K562 (cell line): ENCODE results near the gene TICAM1. TPM values are rescaled to one million over a fixed set of nuclear protein-coding genes. Genes with fewer than 3 reads are reported as not detected.
A peak's percentile ranks its signal among the peaks of the same experiment; 100 is the strongest.

ENCODE experiments used
- CREB5 ChIP-seq: fragments of 250-450 bp; sonication (Bioruptor Pico); IDR thresholded peaks from 2 replicates; pipeline ENCODE4 v1.5.0; 2020; ENCODE audit warnings: mild to moderate bottlenecking
- DDX20 ChIP-seq: fragments of 450-650 bp; IDR thresholded peaks from 2 replicates; pipeline ENCODE4 v1.6.1; 2016; ENCODE audit warnings: missing genetic modification characterization, low read depth, mild to moderate bottlenecking, missing compliant biosample characterization, moderate library complexity
- EP300 ChIP-seq: IDR thresholded peaks from 2 replicates; pipeline ENCODE4 v1.6.1; 2012; ENCODE audit warnings: low read length, improper control_type of control experiment
- ERF ChIP-seq: fragments of 450-650 bp; formaldehyde crosslinking; IDR thresholded peaks from 2 replicates; pipeline ENCODE4 v1.4.0; 2020; ENCODE audit warnings: mild to moderate bottlenecking, mixed read lengths
- FOXA3 ChIP-seq, 2 experiments: fragments of 450-650 bp in 1 of 2; sonication (generic) in 1 of 2; formaldehyde crosslinking; IDR thresholded peaks in 1 of 2; conservative IDR thresholded peaks in 1 of 2; 2 replicates each; pipeline versions ENCODE4 v1.4.0 to v1.8.0; 2020 to 2022; ENCODE audit warnings: mild to moderate bottlenecking in 2 of 2, missing genetic modification reagents in 1 of 2
- HMBOX1 ChIP-seq: sonication (generic); IDR thresholded peaks from 2 replicates; pipeline ENCODE4 v1.6.1; 2016
- HOXB6 ChIP-seq: fragments of 250-450 bp; sonication (Bioruptor Pico); IDR thresholded peaks from 2 replicates; pipeline ENCODE4 v1.5.1; 2022; ENCODE audit warnings: mild to moderate bottlenecking, borderline replicate concordance
- NCOA4 ChIP-seq: fragments of 450-650 bp; IDR thresholded peaks from 2 replicates; pipeline ENCODE4 v1.6.1; 2018; ENCODE audit warnings: mild to moderate bottlenecking; ENCODE audit not compliant: partially characterized antibody
- NRF1 ChIP-seq, 2 experiments: fragments of 450-650 bp; IDR thresholded peaks in 1 of 2; conservative IDR thresholded peaks in 1 of 2; 2 replicates each; pipeline ENCODE4 v1.6.1; 2014; ENCODE audit warnings: mild to moderate bottlenecking in 2 of 2
- PREB ChIP-seq: sonication (generic); formaldehyde crosslinking; IDR thresholded peaks from 2 replicates; pipeline ENCODE4 v1.8.1; 2023; ENCODE audit warnings: mild to moderate bottlenecking, missing genetic modification reagents
- TBP ChIP-seq: optimal IDR thresholded peaks from 2 replicates; pipeline ENCODE3; 2011; ENCODE audit warnings: low read depth, low read length, improper control_type of control experiment
- THAP12 ChIP-seq: fragments of 250-450 bp; sonication (Bioruptor Pico); IDR thresholded peaks from 2 replicates; pipeline ENCODE4 v1.9.0; 2021; ENCODE audit warnings: mild to moderate bottlenecking, inconsistent platforms
- ZBTB1 ChIP-seq: sonication (generic); formaldehyde crosslinking; IDR thresholded peaks from 2 replicates; pipeline ENCODE4 v1.8.1; 2023; ENCODE audit warnings: missing genetic modification reagents, low read depth, mild to moderate bottlenecking, borderline replicate concordance
- ZC3H8 ChIP-seq: fragments of 450-650 bp; IDR thresholded peaks from 2 replicates; pipeline ENCODE4 v1.6.1; 2017
- ZNF41 ChIP-seq: fragments of 250-450 bp; sonication (Bioruptor Pico); conservative IDR thresholded peaks from 2 replicates; pipeline ENCODE4 v1.4.0; 2020; ENCODE audit warnings: mild to moderate bottlenecking
- ZNF584 ChIP-seq: fragments of 200-800 bp; sonication (Bioruptor generic); IDR thresholded peaks from 2 replicates; pipeline ENCODE4 v1.6.1; 2016; ENCODE audit warnings: low read depth, mild to moderate bottlenecking, missing genetic modification characterization, missing compliant biosample characterization
- ZNF766 ChIP-seq: fragments of 200-800 bp; sonication (Bioruptor generic); conservative IDR thresholded peaks from 2 replicates; pipeline ENCODE4 v1.6.1; 2016; ENCODE audit warnings: missing genetic modification characterization, missing compliant biosample characterization
- polyA plus RNA-seq, 8 experiments: library from polyadenylated mRNA; depleted of rRNA in 4 of 8; stranded (reverse) in 5 of 8; unstranded in 3 of 8; fragments of >200 nt; fragmentation: Nextera tagmentation in 2 of 8; fragmentation: Illumina TruSeq in 1 of 8; extraction: Ambion mirVana in 2 of 8; extraction: Trizol in 1 of 8; gene quantifications; 2 replicates each; pipeline versions ENCODE4 v1.2.1 to v1.2.3, GENCODE V29; 2011 to 2014; ENCODE audit warnings: inconsistent platforms in 1 of 8, missing spikeins in 1 of 8
- total RNA-seq, 7 experiments: library from RNA; depleted of rRNA in 6 of 7; stranded (reverse); fragments of >200 nt in 6 of 7; fragmentation: Illumina TruSeq in 2 of 7; extraction: Trizol in 2 of 7; gene quantifications; 2 replicates each; pipeline versions ENCODE4 v1.2.1 to v1.2.3, GENCODE V29; 2011 to 2021; ENCODE audit warnings: low replicate concordance in 1 of 7

The TICAM1 gene
- total and polyA plus RNA-seq, 9 of the 15 experiments (the other 6 are each of a cell fraction or from before 2014, with no cell fraction given): 0.07 to 11.6 (median 1.5) TPM

- TF ChIP-seq ZNF766 (CRISPR knock-in tag): no peak
- TF ChIP-seq THAP12: peak; percentile 48; the same call in 1 of the 2 replicates
- TF ChIP-seq PREB (CRISPR knock-in tag): no peak
- TF ChIP-seq ZNF41: no peak
- no peak for TF ChIP-seq HOXB6
- TF ChIP-seq FOXA3 (CRISPR knock-in tag; conservative IDR thresholded peaks at IDR 0.05 in 1 of 2, IDR thresholded peaks at IDR 0.05 in 1 of 2): no peak
- TF ChIP-seq EP300: peak; percentile 76
- peak; percentile 75 for TF ChIP-seq HMBOX1
- TF ChIP-seq ZNF584 (CRISPR knock-in tag): 0 out of 2 replicates have a peak, but pooled peaks have one; percentile 78
- peak; percentile 2 for TF ChIP-seq NCOA4
- no peak for TF ChIP-seq ERF (CRISPR knock-in tag)
- TF ChIP-seq DDX20 (tag): no peak
- no peak for TF ChIP-seq CREB5 (CRISPR knock-in tag)
- TF ChIP-seq ZC3H8: no peak
- TF ChIP-seq ZBTB1 (CRISPR knock-in tag): no peak
- TF ChIP-seq TBP: no peak
- TF ChIP-seq NRF1 (conservative IDR thresholded peaks at IDR 0.05 in 1 of 2, IDR thresholded peaks at IDR 0.05 in 1 of 2): no peak
Measured at GRCh38 chr19:4870025-4870700, 38.7 kb upstream of the TICAM1 start (continued).
